Peyer's patch (tissue), 4 donors: ENCODE results near the gene HS6ST3.

Source experiments
- CTCF ChIP-seq, 6 experiments: fragments of 450-650 bp in 4 of 6; fragments of 200-600 bp in 2 of 6; sonication (generic) in 1 of 6; IDR thresholded peaks; one replicate each; pipeline ENCODE4 v1.5.1; 2017 to 2019; ENCODE audit warnings: antibody characterized with exemption in 6 of 6, mild to moderate bottlenecking in 3 of 6, moderate library complexity in 1 of 6
- POLR2A ChIP-seq, 2 donors: fragments of 450-650 bp; IDR thresholded peaks; one replicate each; pipeline ENCODE4 v1.5.1; 2017; ENCODE audit warnings: antibody characterized with exemption in 2 of 2, mild to moderate bottlenecking in 2 of 2, moderate library complexity in 2 of 2

- TF ChIP-seq CTCF (IDR thresholded peaks at IDR 0.05), result no peak
- no peak for TF ChIP-seq POLR2A (IDR thresholded peaks at IDR 0.05)
Measured at GRCh38 chr13:96542986-96543385, 453.1 kb downstream of the HS6ST3 start.
